GM19328 (cell line): ENCODE data around the gene SPACA5B.
"Not testable (repeated sequence)": the region's sequence is repeated elsewhere in the genome, so short reads cannot be mapped to it uniquely, and the experiment has no call there.

ENCODE experiments used
- ATAC-seq: cut with Tn5 transposase; IDR thresholded peaks from one replicate; pipeline ENCODE4 v1.9.1; 2021; ENCODE audit warnings: mild to moderate bottlenecking, moderate library complexity; ENCODE audit not compliant: unreplicated experiment

The SPACA5B gene

DNA sequence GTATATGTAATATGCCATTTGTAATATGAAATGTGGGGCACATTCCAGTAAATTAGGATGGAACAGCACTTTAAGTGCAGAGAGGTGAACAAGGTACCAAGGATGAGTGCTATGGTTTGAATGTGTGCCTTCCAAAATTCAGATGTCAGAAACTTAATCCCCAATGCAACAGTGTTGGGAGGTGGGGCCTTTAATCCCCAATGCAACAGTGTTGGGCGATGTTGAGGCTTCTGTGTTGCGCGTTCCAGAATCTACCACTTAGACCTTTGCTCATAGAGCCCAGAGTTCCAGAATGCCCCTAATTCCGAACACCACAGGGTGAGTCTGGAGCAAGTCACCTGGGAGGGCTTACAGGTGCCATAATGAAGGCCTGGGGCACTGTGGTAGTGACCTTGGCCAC lies at the start of gene SPACA5B:
Gene SPACA5B, plus strand, starts transcription at position 301 of the 400 bp plus-strand sequence. Its CDS starts 62 bp downstream, at position 363.
- ATAC-seq = not testable (repeated sequence)

DNA sequence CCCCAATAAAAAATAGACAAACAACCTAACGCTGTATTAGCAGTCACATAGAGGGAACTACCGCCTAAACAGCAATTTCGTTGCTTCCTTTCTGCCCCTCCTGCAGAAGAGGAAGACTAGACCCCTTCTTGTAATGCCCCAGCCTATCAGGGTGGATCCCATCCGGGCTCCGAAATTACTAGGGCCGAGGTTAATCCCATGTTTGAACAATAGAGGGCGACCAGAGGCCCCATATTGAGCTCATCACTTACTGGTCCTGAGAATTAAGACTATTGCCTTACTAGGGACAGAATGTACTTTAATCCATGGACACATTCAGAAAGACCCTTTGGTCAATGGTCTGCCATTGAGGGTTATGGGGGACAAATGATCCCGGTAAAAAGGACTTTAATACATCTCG lies 47.2 kb upstream of the SPACA5B start:
- no peak for ATAC-seq

DNA sequence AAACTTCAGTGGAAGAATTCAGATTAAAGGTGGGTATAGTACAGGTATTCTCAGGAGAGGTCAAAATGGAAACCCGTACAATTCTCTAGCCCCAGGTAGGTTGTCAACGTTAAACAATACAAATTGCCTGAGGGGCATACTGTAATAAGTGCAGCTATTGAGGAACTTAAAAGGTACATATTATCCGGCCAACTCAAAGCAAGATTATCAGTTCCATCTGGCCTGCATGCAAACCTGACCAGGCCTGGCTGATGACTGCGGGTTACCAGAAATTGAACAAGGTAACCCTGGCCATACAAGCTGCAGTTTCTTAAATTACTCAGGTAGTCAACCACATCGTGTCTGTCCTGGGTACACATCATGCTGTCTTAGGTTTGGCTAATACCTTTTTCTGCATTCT lies 46.7 kb upstream of the SPACA5B start:
- no peak for ATAC-seq

DNA sequence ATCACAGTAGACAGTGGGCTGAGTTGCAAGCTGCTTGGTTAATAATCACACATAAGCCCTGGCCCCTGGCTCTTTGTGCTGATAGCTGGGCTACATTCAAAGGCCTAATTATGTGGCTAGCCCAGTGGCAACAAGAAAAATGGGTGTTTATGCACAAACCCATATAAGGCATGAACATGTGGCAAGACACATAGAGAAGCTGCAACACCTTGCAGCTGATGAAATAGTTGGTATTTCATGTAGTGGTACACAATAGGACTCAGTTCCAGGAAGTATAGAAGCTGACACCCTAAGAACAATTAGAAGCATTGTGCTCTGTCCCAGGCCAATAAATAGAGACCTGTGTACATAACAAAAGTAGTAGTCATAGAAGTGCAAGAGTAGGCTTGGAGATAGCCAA lies 44.3 kb upstream of the SPACA5B start:
- ATAC-seq = no peak

DNA sequence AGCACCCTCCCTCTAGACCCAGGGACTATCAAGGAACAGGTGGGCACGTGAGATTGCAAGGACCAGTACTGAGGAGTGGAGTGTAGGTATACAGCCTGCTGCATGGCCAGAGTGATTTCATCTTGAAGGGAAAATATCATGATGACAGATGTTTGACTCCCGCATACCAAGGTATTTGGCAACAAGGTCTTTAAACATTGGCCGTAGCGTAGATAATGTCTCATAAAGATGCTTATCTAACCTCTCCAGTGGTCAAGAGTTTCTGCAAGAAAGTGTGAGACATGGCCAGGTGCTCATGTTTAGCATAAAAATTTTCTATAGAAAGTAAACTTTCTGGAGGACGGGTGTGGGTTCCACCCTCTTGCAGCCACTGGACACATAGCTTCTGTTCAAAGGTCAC lies 40.3 kb upstream of the SPACA5B start:
- ATAC-seq = no peak

DNA sequence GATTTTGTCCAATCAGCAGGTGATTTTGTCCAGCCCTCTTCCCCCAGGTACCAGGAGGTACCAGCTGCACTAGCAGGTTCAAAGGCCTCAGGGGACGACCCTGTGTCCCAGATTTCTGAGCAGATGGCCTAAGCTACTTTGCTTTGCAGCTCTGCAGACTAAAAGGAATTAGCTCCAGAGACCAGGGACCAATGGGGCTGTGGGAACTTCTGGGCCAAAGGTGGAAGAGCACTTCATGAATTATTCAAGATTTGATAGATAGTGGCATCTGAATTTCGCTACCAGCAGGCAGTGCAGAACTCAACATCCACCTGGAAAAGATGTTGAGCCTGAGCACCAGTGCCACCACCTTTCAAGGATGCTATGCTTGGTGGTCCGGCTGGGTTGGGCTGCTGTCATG lies 37.9 kb upstream of the SPACA5B start:
- not testable (repeated sequence) for ATAC-seq

DNA sequence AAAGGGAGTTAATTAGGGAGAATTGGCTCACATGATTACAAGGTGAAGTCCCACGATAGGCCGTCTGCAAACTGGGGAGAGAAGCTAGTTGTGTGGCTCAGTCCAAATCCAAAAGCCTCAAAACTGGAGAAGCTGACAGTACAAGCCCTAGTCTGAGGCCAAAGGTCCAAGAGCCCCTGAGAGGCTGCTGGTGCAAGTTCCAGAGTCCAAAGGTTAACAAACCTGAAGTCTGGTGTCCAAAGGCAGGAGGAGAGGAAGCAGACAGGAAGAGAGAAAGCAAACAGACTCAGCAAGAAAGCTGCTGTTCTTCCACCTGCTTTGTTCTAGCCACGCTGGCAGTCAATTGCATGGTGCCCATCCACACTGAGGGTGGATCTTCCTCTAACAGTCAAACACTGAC lies 29.0 kb upstream of the SPACA5B start:
- no peak for ATAC-seq

DNA sequence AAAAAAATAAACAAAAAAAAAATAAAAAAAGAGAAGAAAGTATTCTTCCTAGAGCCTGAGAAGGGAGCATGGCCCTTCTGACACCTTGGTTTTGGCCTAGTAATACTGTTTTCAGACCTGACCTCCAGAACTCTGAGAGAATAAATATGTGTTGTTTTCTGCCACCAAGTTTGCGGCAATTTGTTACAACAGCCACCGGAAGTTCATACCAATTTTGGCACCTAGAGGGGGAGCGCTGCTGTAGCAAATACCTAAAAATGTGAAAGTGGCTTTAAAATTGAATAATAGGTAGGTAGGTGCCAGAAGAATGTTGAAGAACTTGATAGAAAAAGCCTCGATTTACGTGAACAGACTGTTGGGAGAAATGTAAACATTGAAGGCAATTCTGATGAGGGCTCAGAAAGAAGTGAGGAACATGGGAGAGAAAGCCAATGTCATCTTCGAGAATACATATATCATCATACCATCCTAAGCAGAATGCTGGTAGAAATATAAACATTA lies 27.5 kb upstream of the SPACA5B start:
- no peak for ATAC-seq

DNA sequence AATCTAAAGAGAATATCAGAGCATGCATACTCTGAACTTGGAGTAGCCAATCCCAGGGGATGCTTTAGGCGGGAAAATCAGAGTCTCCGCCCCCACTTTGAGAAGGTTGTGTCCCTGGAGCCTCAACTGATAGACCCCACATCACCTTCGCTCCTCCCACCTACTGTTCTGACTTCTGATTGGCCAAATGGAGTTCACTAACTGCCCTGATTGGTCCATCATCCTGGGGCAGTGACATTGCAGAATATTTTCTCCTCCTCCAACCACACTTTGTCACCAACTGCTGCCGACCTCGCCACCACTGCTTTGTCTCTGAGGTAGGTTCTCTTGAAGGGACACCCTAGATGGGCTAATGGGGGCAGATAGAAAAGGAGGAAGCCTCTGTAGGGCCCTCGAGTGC lies 22.7 kb upstream of the SPACA5B start:
- no peak for ATAC-seq

DNA sequence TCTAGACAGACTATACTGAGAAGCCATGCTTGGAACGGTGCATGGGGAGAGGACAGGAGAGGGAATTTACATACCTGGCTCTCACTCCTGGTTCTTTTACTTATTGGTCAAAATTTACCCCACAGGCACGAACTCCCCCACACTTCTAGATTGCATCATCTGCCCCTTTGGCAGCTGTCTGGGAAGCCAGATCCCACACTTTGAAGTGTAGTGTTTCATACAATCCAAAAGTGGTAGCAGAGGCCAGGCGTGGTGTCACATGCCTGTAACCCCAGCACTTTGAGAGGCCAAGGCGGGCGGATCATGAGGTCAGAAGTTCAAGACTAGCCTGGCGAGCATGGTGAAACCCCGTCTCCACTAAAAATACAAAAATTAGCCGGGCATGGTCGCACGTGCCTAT lies 5.1 kb upstream of the SPACA5B start:
- not testable (repeated sequence) for ATAC-seq

DNA sequence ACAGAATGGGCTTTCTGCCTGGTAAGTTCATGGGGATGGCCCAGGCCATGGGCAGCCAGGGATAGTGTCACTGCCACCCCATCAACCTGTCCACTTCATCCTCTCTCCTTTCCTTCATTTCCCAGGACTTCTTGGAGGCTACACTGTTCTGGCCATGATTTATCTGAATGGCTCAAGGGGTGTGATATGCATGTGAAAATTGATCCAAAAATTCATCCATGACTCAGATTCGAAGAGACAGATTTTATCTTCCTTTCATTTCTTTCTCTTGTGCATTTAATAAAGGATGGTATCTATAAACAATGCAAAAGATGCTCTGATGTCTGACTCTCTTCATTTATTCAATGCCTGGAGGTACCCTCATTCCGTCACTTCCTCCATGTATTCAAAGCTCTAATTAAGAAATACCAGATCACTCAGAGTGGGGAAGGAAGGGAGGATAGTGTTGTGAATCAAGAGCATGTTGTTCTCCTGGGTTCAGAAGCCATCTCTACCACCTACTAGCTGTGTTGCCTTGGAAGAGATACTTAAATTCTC lies 1.9 kb downstream of the SPACA5B start:
- ATAC-seq = not testable (repeated sequence)

DNA sequence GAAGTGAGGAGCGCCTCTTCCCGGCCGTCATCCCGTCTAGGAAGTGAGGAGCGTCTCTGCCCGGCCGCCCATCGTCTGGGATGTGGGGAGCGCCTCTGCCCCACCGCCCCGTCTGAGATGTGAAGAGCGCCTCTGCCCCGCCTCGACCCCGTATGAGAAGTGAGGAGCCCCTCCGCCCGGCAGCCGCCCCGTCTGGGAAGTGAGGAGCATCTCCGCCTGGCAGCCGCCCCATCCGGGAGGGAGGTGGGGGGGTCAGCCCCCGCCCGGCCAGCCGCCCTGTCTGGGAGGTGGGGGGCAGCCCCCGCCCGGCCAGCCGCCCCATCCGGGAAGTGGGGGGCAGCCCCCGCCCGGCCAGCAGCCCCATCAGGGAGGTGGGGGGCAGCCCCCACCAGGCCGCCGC lies 8.7 kb downstream of the SPACA5B start:
- ATAC-seq = not testable (repeated sequence)

DNA sequence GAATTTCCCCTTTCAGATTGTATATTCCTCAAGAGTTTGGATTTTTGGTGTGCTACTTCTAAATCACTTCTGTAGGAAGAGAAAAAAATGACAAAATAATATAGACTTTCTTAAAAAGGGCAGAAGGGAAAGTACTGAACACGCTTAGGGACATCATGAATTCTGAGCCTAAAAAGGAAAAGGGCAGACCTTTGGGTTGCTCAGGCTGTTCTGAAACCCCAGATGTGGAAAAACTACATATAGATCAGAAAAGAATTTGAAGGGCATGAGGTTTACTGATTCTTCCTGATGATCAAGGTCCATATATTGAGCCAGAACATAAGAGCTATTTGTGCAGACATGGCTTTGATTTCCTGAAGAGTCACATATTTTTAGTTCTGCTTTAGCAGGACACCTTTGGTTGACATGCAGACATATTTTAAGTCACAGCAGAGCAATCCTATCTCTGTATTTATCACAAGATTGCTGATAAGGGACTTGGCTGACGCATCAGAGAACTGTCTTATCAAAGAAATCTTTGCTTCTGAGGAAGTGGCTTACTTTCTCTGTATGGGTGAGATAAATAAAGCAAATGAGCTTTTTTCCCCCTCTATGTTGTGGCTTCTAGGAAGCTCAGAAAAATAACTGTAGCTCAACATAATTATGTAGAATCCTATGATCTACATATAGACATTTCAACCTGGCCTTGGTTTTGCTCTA lies 11.5 kb downstream of the SPACA5B start:
- not testable (repeated sequence) for ATAC-seq

DNA sequence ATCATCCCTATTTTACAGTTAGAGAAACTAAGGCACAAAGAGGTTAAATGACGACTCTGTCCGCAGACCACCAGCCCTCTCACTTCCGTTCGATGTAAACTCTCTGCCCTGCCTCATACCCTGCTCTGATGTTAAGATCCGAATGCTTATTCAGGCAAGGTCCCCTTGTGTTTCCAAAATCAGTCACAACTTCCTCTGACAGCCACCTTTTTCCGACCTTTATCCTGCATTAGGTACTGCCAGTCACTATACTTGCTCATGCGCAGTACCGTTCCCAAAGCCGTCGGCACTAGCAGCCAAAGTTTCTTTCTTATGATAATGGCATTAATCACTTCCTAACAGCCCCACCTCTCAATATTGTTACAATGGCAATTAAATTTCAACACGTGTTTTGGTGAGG lies 12.3 kb downstream of the SPACA5B start:
- not testable (repeated sequence) for ATAC-seq

DNA sequence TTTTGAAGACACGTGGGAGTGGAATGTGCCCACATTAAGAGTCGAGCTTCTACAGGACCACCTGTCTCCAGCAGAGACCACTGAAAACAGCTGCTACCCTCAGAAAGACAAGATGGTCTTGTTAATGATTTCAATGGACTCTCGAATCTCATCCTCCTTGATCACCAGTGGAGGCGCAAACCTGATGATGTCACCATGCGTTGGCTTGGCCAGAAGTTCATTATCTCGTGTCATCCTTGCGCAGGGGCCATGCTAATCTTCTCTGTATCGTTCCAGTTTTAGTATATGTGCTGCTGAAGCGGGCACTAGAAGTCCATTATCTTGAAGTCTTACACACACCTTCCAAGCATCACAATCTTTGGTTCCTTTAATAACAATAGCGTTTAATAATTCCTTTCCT lies 23.3 kb downstream of the SPACA5B start:
- no peak for ATAC-seq

DNA sequence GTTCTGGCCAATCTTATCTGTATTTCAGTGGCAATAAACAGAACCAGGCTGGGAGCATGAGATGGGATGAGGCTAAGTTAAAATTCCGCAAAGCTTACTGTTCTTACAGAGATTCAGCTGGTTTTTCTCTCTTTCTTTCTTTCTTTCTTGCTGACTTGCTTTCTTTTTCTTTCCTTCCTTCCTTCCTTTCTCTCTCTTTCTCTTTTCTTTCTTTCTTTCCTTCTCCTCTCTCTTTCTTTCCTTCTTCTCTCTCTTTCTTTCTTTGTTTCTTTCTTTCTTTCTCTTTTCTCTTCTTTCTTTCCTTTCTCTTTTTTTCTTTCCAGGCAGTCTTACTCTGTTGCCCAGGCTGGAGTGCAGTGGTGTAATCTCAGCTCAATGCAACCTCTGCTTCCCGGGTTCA lies 24.4 kb downstream of the SPACA5B start:
- no peak for ATAC-seq

DNA sequence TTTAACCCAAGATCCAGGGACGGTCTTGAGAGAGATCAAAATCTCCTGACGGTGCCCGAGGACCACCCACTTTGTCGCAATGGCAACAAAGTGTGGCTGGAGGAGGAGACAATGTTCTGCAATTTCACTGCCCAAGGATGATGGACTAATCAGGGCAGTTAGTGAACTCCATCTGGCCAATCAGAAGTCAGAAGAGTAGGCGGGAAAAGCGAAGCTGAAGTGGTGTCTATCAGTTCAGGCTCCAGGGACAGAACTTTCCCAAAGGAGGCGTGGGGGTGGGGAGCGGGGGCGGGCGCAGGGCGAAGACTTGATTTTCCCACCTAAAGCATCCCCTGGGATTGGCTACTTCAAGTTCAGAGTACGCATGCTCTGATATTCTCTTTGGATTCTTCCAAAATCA lies 25.6 kb downstream of the SPACA5B start:
- ATAC-seq = no peak

DNA sequence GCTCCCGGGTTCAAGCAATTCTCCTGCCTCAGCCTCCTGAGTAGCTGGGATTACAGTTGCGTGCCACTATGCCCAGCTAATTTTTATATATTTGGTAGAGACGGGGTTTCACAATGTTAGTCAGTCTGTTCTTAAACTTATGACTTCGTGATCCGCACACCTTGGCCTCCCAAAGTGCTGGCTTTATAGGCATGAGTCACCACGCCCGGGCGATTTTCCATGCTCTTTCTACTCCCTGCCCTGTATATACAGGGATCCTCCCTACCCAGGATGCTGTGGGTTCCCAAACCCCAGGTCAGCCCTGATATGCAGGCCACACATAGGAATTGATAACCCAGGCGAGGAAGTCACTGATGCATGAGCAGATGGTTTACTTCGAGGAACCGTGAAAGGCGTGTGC lies 34.8 kb downstream of the SPACA5B start:
- no peak for ATAC-seq

DNA sequence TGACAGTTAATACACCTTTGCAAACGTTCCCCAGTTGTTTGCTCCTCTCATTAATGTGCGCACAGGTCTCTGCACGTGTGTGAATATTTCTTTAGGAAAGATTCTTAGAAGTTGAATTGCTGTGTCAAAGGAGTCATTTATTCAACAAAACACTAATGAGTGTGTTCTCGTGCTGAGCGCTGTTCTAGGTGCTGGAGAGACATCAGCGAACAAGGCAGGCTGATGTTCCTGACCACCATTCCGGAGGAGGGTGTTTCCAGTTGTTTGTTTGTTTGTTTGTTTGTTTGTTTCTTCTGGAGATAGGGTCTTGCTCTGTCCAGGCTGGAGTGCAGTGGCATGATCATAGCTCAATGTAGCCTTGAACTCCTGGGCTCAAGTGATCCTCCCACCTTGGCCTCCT lies 35.9 kb downstream of the SPACA5B start:
- not testable (repeated sequence) for ATAC-seq

DNA sequence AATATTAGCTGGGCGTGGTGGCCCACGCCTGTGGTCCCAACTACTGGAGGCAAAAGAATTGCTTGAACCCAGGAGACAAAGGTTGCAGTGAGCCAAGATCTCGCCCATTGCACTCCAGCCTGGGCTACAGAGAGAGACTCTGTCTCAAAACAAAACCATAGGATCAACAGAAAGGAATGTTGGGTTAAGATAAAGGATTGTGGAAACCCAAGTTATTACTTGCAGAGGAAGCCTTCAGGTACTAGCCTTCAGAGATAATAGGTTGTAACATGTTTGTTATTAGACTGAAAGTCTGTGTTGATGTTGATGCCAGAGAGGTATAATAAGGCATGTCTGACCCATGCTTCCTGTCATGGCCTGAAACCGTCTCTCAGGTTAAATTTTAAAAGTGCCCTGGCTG lies 49.3 kb downstream of the SPACA5B start:
- no peak for ATAC-seq

DNA sequence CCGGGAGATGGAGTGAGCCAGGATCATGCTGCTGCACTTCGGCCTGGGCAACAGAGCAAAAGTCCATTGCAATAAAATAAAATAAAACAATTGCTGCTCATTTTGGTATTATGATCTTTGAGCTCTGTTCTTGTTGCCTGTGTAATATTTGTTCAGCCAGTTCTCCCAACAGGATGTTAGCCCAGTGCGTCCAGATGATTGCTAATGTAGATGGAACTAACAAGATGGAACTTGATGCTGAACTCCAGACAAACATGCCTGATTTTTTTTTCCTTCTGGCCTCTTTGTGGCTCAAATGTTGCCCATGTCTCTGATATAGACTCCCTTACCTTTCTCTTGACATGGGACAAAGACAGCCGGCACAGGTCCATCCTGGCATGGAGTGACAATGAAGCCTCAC lies 50.4 kb downstream of the SPACA5B start:
- no peak for ATAC-seq

DNA sequence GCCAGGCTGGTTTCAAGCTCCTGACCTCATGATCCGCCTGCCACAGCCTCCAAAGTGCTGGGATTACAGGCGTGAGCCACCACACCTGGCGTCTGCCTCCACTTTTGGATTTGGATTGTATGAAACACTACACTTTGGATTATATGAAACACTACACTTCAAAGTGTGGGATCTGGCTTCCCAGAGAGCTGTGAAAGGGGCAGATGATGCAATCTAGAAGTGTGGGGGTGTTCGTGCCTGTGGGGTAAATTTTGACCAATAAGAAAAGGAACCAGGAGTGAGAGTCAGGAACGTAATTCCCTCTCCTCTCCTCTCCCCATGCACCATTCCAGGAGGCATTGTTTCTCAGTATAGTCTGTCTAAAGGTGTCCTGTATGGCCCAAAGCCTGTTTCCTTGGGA lies 51.5 kb downstream of the SPACA5B start:
- not testable (repeated sequence) for ATAC-seq
